GM13977 (cell line): ENCODE data around the gene KIAA0586.
"Not testable (repeated sequence)": the region's sequence is repeated elsewhere in the genome, so short reads cannot be mapped to it uniquely, and the experiment has no call there.

Experiments used
- DNase-seq: peaks from one replicate; pipeline ENCODE4 v3.0.0; 2012; ENCODE audit warnings: low spot score
- in situ Hi-C: fragments of 300-500 bp; cut with MboI; formaldehyde crosslinking; loops from one replicate; pipeline ENCODE4 v1.12.0; 2022; ENCODE audit warnings: low sequenced_read_pairs, low pct_unique_long_range_greater_than_20kb, mixed read lengths, inconsistent platforms; ENCODE audit not compliant: unreplicated experiment
- TF ChIP-seq, protein P1 (sequence below): IDR thresholded peaks from 2 replicates; pipeline ENCODE4 v1.5.1; 2012; ENCODE audit warnings: mild to moderate bottlenecking, control low read depth; ENCODE audit not compliant: insufficient read depth; ENCODE audit errors: extremely low read depth, missing control alignments

The KIAA0586 gene

DNA sequence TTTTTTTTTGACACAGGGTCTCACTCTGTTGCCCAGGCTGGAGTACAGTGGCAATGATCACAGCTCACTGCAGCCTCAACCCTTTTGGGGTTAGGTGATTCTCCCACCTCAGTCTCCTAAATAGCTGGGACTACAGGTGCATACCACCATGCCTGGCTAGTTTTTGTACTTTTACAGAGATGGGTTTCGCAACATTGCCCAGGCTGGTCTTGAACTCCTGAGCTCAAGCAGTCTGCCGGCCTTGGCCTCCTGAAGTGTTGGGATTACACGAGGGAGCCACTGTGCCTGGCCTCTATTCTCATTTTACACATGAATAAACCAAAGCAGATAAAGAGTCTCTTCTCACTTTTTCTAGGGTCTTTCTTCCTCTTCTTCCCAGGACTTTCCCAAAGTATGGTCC lies 28.6 kb upstream of the KIAA0586 start:
- TF ChIP-seq, protein P1, sequence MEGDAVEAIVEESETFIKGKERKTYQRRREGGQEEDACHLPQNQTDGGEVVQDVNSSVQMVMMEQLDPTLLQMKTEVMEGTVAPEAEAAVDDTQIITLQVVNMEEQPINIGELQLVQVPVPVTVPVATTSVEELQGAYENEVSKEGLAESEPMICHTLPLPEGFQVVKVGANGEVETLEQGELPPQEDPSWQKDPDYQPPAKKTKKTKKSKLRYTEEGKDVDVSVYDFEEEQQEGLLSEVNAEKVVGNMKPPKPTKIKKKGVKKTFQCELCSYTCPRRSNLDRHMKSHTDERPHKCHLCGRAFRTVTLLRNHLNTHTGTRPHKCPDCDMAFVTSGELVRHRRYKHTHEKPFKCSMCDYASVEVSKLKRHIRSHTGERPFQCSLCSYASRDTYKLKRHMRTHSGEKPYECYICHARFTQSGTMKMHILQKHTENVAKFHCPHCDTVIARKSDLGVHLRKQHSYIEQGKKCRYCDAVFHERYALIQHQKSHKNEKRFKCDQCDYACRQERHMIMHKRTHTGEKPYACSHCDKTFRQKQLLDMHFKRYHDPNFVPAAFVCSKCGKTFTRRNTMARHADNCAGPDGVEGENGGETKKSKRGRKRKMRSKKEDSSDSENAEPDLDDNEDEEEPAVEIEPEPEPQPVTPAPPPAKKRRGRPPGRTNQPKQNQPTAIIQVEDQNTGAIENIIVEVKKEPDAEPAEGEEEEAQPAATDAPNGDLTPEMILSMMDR = no peak
- DNase-seq = no peak
- in situ Hi-C loops = no loop called here

- in situ Hi-C loops = no loop called here
- TF ChIP-seq, protein P1 = peak; percentile 7
- DNase-seq = no peak
These were observed 25.9 kb upstream of the KIAA0586 start for GRCh38 chr14:58401587-58401986.

GRCh38 chr14:58408681-58409215 lies 18.8 kb upstream of the KIAA0586 start:
- DNase-seq = no peak
- in situ Hi-C loops = no loop called here
- TF ChIP-seq, protein P1 = no peak

DNA sequence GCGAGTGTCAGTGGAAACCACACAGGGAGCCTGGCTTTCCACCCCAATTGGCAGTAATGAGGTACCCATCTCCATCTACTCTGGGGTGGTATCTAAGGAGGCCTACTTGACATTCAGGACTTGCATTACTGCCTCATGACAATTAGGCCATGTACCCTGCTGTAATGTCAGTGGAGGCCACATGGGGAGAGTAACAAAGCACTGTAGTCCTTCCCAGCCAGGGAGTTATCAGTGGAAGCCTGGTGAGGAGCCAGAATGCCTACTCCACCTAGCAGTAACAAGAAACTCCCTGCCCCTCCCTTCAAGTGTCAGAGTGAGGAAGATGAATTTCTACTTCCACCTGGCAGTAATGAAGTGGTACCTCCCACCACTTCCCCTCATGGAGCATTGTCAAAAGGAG lies 12.7 kb upstream of the KIAA0586 start:
- no peak for DNase-seq
- in situ Hi-C loops = no loop called here
- TF ChIP-seq, protein P1 = no peak

DNA sequence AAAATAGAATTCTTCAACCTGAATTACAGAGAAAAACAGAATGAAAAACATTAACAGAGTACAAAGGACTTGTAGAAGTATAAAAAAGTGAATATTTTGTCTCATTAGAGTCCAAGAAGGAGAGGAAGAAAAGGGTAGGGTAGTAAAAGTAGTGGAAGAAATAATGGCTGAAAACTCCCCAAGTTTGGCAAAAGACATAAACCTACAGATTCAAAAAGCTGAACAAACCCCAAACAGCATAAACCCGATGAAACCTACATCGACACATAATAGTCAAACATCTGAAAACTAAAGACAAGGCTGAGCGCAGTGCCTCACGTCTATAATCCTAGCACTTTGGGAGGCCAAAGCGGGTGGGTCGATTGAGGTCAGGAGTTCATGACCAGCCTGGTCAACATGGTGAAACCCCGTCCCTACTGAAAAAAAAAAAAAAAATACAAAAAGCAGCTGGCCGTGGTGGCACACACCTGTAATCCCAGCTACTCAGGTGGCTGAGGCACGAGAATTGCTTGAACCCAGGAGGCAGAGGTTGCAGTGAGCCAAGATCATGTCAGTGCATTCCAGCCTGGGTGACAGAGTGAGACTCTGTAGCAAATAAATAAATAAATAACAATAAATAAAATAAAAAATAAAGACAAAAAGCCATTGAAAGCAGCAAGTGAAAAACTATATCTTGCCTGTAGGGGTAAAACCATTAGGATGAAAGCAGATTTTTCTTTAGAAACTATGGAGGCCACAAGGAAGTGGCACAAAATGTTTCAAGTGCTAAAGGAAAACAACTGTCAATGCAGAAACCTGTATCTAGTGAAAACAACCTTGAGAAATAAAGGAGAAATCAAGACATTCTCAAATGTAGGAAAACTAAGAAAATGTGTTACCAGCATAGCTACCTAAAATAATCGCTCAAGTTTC lies 11.6 kb upstream of the KIAA0586 start:
- DNase-seq = no peak
- in situ Hi-C loops = no loop called here
- TF ChIP-seq, protein P1 = no peak

- in situ Hi-C loops, DNase-seq: not testable (repeated sequence)
These were observed 10.6 kb upstream of the KIAA0586 start for GRCh38 chr14:58416934-58417333.

GRCh38 chr14:58426670-58427280 lies 744 bp upstream of the KIAA0586 start:
- DNase-seq = peak; percentile 55
- in situ Hi-C loops = no loop called here
- TF ChIP-seq, protein P1 = no peak
